H4 (cell line): ENCODE measurements around the gene RAPH1. TPM values are rescaled to one million over a fixed set of nuclear protein-coding genes. Genes with fewer than 3 reads are reported as not detected.

ENCODE experiments used
- DNase-seq: peaks from one replicate; pipeline ENCODE4 v3.0.0-alpha.2; 2015; ENCODE audit warnings: low spot score
- total RNA-seq: library from RNA; depleted of rRNA; stranded (reverse); fragments of >200 nt; shearing (Covaris generic); gene quantifications from 2 replicates; pipeline ENCODE4 v1.2.3, GENCODE V29; 2014; rRNA removed

RAPH1 gene, protein sequence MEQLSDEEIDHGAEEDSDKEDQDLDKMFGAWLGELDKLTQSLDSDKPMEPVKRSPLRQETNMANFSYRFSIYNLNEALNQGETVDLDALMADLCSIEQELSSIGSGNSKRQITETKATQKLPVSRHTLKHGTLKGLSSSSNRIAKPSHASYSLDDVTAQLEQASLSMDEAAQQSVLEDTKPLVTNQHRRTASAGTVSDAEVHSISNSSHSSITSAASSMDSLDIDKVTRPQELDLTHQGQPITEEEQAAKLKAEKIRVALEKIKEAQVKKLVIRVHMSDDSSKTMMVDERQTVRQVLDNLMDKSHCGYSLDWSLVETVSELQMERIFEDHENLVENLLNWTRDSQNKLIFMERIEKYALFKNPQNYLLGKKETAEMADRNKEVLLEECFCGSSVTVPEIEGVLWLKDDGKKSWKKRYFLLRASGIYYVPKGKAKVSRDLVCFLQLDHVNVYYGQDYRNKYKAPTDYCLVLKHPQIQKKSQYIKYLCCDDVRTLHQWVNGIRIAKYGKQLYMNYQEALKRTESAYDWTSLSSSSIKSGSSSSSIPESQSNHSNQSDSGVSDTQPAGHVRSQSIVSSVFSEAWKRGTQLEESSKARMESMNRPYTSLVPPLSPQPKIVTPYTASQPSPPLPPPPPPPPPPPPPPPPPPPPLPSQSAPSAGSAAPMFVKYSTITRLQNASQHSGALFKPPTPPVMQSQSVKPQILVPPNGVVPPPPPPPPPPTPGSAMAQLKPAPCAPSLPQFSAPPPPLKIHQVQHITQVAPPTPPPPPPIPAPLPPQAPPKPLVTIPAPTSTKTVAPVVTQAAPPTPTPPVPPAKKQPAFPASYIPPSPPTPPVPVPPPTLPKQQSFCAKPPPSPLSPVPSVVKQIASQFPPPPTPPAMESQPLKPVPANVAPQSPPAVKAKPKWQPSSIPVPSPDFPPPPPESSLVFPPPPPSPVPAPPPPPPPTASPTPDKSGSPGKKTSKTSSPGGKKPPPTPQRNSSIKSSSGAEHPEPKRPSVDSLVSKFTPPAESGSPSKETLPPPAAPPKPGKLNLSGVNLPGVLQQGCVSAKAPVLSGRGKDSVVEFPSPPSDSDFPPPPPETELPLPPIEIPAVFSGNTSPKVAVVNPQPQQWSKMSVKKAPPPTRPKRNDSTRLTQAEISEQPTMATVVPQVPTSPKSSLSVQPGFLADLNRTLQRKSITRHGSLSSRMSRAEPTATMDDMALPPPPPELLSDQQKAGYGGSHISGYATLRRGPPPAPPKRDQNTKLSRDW
- total RNA-seq: 2.7 and 3.6 TPM in 2 replicates

DNA sequence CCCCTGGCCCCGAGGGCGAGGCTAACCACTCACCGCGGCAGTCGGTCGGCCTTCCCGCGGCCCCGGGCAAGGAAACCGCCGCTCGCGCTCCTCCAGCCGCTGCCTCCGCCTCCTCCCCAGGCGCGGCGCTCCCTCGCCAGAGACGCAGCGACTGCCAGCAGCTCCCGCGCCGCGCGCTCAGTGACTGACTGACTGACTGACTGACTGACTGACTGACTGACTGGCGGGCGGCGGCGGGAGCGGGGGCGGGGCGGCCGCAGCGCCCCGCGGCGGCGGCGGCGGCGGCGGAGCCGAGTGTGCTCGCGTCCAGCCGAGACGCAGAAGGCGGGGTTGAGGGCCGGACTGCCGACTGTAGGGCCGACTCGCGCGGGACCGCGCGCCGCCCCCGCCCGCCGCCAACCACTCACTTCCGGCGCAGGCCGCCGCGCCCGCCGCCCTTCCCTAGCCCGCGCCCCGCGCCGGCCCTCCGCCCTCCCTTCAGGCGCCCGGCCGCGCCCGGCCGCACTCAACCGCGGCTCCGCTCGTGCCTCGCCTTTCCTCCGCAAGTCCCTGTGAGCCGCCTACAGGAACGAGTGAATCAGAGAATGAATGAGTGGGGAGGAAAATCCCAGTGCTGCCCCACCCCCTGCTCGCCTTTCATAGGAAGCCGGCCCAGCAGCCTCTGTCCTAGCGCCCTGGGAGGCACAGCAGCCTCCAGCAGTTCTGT is at the start of gene RAPH1:
RAPH1 (minus strand) TSS at position 224 of the 706 bp plus-strand sequence. CDS start 39,948 bp downstream, outside the sequence.
- DNase-seq: peak; percentile 68

DNA sequence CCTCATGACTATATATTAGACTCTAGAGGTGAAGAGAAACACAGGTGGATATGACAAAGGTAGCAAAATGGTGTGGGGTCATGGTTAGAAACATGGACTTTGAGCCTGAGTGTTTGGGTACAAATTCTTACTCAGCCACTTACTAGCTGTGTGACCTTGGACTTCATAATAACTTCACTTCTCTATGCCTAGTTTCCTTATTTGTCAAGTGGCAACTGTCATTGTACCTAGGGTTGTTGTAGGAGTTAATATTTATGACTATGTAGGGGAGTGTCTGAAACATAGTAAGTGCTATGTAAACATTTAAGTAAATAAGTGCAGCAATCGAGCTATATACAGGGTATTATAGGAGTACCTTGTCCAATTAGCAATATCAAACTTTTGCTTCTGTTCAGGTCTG is 49.7 kb upstream of the RAPH1 start:
- no peak for DNase-seq

DNA sequence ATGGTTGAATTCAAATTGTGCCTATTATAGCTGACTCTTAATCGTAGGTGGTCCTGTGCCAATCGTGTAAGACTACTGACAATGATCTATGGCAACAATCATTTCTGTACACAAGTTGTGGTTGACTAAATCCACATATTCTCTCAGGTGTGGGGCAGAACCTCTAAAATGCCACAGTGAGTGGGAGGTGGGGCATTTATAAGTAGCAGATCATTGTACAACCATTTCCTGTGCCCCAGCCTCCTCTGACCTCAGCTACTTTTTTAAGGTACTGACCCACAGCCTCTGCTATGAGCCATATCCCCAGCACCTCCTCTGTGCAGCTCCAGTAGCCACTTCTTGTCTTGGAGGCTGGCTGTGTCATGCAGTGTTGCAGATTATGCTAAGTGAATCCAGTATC is 48.6 kb upstream of the RAPH1 start:
- DNase-seq: peak; percentile 16

DNA sequence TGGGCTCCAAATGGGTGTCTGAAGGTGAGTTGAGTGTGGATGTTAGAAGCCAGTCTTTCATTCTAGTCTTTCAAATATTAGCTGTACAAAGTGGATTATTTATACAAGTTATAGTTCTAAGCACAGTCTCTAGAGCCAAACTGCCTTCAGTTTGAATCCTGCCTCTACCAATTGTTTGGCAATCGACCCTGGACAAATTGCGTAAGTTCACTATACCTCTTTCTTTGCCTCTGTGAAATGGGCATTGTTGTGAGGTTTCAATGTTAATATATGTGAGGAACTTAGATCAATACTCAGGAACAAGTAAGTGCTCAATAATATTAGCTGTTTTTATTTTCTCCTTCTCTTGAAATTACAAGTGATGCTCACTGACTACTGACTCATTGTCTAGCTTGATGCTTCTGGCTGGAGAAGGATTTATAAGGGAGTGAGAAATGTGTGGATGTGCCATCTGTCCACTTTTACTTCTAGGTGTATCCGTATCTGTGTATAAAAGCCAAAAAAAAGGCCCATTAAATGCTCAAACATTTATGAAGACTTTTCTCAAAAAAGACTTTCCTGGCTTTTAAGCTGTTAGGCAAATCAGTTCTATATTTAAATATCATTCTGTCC is 48.1 kb upstream of the RAPH1 start:
- no peak for DNase-seq

DNA sequence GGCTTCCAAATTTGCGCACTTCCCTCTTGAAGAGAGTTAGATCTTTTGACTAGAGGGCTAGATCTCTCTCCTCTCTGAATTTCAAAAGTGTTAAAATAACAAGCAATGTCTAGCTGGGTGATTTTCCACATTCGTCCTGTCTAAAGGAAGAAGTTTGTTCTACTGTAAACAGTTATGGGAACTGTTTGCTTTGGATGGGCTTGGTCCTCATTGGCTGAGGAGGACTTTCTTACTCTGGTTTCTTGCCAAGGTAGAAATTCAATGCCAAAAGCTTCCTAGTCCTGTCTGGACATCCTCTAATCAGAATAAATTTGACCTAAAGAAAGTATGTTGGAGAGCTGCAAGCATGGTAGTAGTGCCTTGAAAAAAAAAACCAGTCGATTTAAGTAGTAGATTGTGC is 47.4 kb upstream of the RAPH1 start:
- peak; percentile 45 for DNase-seq

DNA sequence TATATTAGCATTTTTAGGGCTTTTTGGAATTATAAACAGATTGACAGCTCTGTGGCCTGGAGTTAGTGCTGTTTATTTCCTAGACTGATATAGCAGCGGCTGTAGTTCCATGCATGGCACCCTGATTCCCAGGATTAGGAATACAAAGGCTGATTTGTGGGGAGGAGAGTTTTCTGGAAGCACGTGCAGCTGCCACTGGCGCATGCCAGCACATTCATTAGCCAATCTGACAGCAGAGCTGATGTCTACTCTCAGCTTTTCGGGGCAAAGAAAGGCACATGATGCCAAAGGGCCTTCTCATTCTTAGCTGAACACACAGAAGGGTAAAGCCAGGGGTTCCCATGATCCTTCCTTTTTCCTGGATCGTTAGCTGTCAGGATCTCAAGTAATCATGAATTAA is 45.7 kb upstream of the RAPH1 start:
- no peak for DNase-seq

DNA sequence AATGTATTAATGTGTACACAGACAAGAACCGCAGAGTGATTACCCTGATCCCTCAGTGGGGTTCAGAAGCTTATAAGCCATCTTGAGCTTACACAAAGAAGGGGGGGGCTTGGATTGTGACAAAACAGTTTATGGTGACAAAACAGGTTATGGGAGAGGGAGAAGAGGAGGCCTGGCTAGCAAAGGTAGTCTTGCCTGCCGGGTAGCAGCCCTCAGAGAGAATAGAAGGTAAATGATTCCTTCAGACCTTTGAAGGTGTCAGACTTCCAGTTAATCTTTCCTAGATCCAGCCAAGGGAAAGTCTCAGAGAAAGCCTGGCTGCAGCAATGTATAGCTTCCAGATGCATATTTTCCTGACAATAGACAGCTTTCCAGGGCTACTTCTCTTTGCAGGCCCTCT is 44.6 kb upstream of the RAPH1 start:
- no peak for DNase-seq

DNA sequence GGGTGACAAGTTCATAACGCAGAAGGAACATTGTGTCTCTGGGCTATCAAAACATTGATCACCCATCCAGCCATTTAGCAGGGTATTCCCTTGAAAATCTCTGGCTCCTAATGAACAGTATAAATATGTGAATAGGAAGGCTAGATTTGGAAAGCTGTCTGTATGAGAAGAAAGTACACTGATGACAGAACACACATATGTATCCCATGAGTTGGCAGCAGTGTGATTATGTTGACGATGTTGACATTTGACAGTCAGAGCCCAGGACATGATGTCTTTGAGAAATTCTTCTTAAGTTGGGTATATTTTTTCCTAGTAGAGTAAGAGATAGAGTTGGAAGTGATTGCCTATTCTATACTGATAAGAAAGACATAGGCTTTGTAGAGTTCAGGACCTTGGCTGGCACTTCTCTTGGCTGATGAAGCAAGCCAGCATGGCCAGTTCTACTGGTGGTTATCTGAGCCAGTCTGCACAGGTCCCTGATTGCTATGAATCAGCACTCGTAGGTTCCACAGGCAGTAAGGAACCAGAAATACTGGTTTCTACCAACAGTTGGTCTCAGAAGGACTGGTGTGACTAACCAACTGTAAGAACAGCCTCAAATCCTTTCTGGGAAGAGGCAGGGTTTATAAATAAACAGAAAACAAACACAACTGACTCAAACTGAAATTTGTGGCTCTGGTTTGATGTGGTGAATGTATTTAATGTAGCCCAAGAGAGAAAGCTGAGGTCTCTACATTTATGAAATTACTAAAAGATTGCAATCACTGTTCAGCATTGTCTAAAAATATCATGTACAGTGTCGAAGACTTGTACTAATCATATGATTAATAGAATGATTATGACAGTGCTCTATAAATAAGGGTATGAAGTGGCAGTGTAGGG is 43.9 kb upstream of the RAPH1 start:
- peak; percentile 92 for DNase-seq

DNA sequence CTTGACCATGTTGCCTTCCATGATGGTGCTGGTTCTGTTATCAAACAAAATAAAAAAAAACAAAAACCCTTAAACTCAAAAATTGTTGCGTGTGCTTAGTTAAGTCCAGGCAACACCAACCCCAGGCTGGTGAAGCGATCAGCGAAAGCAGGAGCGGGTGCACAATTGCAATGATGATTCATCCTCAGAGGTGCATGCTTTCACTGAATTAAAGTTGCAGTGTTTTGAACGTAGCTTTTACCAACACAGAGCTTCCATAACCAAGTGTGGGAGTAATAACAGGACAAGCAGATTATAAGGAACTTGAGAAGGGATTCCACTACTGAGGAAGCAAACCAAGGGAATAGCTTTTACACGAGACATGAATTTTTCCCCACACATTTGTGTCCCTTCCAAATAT is 39.7 kb upstream of the RAPH1 start:
- DNase-seq: no peak

DNA sequence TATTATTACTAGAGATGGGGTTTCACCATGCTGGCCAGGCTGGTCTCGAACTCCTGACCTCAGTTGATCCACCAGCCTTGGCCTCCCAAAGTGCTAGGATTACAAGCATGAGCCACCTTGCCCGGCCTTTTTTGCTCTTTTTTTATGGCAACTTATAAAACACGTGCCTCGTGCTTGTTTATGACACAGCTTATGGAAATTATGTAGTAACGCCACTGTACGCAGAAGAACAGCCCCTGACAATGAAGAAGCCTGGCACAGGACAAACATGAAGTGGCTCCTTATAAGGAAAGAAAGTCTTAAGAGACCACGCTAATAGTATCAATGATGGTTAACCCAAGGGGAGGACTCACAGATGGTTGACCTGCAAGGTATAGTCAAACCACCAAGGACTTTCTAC is 37.2 kb upstream of the RAPH1 start:
- no peak for DNase-seq

DNA sequence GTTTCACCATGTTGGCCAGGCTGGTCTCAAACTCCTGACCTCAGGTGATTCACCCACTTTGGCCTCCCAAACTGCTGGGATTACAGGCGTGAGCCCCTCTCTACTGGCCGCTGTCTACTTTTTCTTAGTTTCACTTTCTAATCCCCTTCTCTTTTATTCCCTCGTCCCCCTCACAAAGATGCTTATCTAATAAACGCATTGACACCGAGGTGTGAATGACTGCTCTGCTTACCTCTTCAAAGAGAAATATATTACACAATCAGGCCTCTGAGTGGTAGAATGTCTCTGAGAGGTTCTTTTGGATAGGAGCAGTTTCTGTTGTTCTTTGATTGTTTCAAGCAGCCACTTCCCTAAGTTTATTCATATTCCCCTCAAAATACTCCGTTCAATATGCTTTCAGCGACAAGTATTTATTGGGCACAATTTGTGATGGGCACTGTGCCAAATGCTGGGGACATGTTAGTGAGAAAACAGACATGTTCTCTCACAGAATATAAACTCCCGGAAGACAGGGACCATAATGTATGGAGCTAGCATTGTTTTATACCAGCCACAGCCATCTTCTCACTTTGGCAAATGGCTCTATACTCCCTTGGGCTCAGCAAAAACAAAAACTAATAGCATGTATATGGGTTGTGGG is 34.7 kb upstream of the RAPH1 start:
- no peak for DNase-seq

DNA sequence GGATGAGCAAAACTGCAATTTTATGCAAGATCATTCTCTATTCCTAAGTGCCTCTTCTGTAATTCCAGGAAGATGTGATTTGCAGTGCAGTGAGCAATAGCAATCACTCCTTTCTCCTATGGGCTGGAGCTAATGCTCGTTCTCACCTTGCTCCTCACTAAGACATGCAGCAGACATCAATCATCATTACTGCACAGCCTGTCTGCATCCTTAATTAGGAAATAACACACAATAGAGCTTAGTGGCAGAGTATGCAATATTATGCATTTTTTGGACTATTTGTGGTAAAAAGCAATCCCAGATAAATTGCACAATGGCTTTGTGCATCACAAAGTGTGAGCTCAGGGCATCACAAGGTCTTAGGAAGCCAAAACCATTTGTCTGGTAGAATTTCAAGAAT is 32.6 kb upstream of the RAPH1 start:
- no peak for DNase-seq

DNA sequence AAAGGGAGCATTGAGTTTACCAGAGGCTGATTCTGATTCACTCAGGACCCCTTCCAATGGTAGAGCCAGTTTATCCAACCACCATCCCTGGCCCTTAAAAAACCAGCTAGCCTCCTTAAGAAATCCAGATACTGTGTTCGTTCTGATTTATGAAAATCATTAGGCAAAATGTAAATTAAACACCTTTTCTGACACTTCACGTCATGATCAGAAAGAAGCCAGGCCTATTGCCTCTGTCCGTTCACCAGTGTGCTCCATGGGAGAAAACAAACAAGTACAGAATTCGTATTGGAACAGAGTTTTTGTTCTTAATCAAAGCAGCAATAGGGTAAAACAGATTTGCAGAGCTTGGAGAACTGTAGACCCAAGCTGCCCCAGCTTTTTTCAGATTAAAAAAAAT is 31.1 kb upstream of the RAPH1 start:
- no peak for DNase-seq

DNA sequence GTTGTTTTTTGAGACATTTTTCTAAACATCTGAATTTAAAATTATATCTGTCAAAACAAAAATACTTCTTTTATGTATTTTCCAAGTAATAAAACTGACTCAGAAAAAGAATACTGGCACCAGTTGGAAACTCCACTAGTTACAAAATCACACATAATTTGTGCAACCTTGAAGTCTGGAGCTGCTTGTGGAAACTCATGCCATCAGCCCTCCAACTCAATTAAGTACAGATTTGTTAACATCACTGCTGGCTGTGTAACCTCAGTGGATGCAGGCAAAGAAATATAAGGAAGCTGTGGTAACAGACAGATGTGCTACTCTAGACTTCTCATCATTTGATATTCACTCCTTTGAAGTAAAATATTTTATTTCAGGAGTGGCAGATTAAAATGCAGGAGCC is 30.0 kb upstream of the RAPH1 start:
- no peak for DNase-seq

DNA sequence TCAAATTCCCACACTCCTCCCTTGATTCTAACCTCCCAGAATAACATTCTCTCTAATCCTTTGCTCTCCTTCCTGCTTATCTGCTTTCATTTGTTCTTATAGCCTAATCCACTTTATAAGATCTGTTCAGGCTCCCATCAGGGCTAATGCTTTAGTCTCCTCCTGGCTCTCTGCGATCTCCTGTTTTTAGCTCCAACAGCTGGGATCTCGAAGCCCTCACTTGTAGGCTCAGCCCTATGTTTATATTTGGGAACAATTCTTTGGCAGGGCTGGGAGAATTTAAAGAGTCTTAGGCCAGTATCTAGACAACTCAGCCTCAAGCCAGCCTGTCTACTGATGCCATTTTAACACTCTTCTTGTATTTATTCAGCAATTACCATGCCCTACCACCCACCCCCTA is 27.2 kb upstream of the RAPH1 start:
- DNase-seq: no peak

DNA sequence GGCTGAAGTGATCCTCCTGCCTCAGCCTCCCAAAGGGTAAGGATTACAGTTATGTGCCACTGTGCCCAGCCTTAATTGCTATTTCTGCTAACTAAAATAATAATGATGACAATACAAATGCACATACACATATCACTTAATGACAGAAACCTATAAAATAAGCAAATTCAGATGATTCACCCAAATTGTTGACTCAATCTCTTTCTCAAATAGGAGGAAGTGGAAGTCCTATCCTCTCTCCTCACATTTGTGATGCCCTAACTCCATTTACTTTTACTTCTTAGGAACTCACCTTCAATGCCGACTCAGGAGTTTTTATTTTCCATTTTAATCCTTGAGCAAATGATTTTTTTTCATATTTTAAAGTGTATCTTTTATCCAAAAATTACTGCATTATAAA is 24.5 kb upstream of the RAPH1 start:
- no peak for DNase-seq

DNA sequence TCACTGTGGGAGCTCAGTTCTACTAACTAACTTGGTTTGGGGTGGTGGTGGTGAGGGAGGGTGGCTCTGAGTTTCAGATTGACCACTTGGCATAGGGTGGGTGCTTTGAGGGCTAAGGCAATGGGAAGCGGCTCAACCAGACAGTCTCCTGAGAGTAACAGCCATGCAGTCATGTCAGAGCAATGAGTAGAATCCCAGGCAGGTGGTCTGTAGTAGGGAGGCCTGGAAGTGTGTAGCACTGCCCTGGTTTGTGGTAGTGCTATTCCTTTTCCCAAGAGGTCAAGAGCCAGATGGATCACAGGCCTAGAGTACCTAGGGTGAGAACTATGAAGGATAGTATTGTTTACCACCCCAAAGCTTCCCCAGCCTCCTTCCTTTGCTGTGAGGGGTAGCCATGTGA is 18.7 kb upstream of the RAPH1 start:
- no peak for DNase-seq

DNA sequence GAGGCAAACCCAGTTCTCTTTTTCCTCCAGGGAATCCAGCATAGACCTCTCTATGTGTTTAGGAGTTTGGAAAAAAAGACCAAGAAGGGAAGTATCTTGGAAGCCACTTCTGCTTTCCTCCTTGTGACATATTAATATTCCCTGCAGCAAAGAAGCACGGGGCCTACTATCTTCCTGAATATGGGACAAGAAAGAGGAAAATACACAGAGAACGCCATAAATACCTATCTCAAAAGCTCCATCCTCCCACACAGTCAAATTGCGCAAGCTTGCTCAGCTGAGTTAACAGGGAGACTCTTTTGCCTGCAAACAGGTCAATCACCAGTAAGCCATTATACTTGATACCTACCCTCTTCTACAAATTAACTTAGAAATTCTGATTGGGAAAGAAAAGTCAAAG is 16.7 kb upstream of the RAPH1 start:
- DNase-seq: no peak

DNA sequence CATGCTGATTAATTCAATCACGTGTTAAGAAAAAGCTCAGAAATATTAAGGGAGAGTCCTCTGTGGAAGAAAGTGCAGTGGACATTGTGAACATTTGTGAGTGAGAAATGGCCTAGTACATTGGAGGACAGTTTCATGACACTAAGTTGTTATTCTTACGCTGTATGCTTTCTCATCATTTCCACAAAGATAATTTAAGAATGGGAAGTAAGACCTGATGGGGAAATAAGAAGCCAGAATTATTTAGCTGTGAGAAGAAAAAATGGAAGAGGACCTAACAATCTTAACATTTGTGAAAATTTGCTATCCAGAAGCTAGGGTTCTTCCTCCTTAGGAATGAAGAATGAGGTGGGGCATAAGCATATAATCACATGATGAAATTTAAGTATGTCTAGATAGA is 15.2 kb upstream of the RAPH1 start:
- DNase-seq: no peak

DNA sequence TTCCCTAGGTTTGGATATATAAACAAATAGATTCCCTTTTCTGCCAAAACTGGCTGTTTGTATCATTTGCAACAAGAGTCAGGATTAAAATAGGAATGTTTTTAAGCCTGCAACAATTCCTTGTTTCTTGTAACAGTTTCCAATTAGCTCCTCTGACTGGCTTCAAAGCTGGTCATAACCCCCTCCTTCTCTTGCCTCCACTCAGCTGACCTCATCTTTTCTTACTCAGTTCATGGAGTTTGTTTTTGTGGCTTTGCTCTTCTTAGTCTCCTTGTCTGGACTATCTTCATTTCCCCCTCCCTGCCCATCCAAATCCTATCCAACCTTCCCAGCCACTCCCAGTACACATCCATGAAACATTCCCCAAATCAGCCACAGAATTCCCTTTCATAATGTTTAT is 14.3 kb upstream of the RAPH1 start:
- DNase-seq: no peak
